Stimulated activated CD4-positive, alpha-beta T cell treated with anti-CD3 and anti-CD28 coated beads, Interleukin-4, amount 100 ng/mL, for 1 hour (primary cell): ENCODE data around the gene ARSH.
"Not testable (repeated sequence)": the region's sequence is repeated elsewhere in the genome, so short reads cannot be mapped to it uniquely, and the experiment has no call there.

Experiments
- DNase-seq: peaks from one replicate; pipeline ENCODE4 v3.0.0-alpha.2; 2020

The ARSH gene

DNA sequence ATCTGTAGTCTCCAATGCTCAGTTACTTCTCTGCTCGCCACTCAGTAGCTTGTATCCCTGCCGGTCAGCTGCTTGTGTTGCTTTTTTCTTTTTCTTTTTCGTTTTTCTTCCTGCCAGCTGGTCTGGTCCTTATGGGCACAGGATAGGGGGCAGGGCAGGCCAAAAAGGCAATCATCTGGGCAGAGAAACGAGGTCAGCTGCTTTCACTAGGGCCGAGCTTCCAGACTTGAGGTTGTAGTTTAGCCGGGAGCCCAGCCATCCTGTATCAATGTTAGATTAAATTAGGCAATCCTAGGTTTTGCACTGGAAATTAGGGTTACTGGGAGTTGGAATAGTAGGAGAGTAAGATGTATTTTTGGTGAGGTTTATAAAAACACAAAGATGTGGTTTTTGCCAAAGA is 38.3 kb downstream of the ARSH start:
- no peak for DNase-seq

DNA sequence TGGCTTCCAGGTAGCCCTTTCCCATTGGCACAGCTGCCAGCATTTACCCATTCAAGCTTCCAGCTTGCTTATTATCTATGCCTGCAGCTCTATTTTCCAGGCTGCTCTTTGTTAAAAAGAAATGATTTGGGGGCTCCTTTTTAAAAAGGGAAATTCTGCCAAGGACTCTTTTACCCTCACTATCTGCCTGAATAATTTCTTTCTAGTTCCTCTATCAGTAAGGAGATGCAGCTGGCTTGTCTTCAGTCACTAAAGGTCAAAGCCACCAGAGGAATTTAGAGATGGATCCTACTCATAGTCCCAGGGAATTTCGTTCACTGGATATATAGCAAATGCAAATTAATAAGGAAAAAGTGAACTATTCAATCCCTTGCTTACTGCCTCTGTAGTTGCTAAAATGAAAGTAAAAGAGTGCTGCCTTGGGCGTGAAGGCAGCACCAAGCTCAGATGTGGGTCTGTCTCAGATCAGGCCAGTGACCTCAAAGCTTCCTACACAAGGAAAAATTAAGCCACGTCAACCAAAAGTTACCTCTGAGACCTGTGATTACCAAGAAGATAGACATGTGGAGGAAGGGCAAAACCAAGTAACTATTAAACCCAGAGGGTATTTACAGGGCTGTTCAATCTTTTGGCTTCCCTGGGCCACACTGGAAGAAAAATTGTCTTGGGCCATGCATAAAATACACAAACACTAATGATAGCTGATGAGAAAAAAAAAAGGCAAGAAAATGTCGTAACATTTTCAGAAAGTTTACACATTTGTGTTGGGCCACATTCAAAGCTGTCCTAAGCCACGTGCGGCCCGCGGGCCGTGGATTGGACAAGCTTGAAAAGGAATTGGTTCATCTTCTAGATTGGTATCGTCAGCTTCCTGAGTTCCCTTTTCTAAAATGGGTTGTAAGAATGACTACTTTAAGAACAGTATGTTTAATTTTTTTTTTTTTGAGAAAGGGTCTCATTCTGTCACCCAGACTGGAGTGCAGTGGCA is 40.2 kb downstream of the ARSH start:
- DNase-seq, result no peak

DNA sequence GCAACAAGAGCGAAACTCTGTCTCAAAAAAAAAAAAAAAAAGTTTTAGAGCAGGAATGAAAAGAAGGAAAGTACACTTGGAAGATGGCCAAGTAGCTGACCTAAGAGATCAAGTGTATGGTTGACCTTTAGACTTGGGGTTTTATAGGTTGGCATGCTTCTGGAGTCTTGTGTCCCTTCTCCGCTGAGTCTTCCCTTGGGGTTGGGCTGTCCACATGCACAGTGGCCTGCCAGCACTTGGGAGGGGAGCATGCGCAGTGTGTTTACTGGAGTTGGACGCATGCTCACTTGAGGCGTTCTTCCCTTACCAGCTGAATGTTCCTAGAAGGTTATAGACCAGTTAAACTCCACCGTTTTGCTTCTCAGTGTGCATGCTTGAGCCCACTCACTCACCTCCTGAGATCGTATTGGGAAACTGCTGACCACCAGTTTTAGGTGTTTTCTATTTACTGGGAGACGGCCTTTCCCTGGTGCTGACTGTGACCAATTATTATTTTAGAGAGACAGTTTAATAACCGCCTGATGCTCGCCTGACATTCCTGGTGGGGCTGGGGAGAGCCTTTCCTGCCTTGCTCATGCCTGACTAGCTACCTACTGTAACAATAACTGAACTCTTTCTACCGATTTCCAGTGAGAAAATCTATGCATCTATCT is 44.3 kb downstream of the ARSH start:
- DNase-seq, result not testable (repeated sequence)

DNA sequence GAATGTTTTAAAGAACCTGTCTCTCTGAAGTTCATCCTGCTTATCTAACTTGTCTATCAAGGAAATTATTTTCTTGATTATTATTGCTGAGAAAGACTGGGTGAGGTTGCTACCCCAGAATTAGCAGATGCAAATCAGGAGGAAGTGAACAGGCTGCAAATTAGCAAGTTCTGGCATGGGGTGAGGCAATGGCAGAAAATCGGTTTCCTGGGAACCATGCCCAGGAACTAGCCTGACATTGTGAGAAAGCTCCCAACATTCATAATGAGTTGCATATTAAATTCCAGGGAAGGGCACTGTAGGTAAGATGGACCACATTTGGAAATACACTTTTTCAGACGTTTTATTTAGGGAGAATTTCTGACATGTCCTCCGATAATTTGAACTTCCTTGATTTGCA is 46.5 kb downstream of the ARSH start:
- no peak for DNase-seq

DNA sequence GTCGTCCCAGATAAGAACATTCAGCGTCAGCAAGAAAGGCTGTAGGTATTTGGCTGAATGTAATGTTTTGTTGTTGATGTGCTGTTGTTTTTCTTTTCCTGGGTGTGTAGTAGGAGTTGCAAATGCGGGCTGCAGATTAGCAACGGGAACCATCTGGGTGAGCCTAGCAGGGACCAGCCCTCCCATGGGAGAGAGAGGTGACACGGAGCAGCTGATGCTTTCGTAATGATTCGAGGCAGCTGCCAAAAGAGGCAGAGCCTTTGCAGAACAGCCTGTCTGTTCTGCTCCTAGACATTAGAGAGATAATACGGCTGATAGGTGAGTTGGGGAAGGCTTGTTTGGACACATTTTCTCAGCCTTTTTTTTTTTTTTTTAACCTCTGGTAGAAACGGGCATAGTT is 60.2 kb downstream of the ARSH start:
- DNase-seq, result no peak

DNA sequence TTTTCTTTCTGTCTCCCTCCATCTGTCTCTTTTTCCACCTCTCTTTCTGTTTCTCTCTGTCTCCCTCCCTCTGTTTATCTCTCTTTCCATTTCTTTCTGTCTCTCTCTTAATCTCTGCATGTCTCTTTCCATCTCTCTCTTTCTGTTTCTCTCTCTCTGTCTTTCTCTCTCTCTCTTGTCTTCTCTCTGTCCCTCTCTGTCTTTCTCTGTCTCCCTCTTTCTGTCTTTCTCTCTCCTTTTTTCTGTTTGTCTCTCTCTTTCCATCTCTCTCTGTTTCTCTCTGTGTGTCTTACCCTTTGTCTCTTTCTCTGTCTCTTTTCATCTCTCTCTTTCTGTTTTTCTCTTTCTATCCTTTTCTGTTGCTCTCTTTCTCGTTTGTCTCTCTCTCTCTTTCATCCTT is 69.6 kb downstream of the ARSH start:
- no peak for DNase-seq

DNA sequence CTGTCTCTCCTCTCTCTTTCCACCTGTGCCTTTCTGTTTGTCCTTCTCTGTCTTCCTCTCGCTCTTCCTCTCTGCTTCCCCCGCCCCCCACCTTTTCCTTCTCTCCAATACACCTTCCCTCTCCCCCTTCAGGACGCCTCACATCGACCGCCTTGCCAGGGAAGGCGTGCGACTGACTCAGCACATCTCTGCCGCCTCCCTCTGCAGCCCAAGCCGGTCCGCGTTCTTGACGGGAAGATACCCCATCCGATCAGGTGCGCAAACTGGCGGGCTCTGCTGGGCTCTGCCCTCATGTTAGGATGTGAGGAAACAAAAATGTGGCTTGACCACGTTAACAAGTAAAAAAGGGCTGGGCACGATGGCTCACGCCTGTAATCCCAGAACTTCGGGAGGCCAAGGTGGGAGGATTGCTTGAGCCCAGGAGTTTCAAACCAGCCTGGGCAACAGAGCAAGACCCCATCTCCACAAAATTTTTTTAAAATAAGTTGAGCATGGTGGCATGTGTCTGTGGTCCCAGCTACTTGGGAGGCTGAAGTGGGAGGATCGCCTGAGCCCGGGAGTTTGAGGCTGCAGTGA is 70.2 kb downstream of the ARSH start:
- DNase-seq, result no peak
